ENCODE measurements around the gene RAB11FIP3. TPM values are rescaled to one million over a fixed set of nuclear protein-coding genes. Genes with fewer than 3 reads are reported as not detected.

Gene RAB11FIP3
- total RNA-seq, 4 donors from 2014 or later: 27.0 to 50.1 (median 34.8) TPM

- no peak for DNase-seq
- Histone ChIP-seq H3K27ac (peak overlapping the region; percentile 94 to 100 (median 98)), H3K36me3 (peaks cover 0 to 8% of the 10 kb centered on the region in 2 donors), H3K4me3 (peak overlapping the region; percentile 77 to 87 (median 83)), H3K9me3 (no peaks in the 10 kb centered on the region), H3K4me1 (peaks cover 26 to 39% of the 10 kb centered on the region in 2 donors), H3K27me3 (no peaks in the 10 kb centered on the region)
- intact Hi-C loops (cut with DNase I; ENCODE audit: low total_unique reads) (loop anchor here (2.0 kb wide), 2 partner anchors 101 to 111 kb away; partner anchors contain the start of genes METTL26 and RAB11FIP3), in situ Hi-C loops (cut with MboI; ENCODE audit: low sequenced_read_pairs in 4 of 4) (no loop called here)
- no peak for ATAC-seq
- TF ChIP-seq CTCF (IDR thresholded peaks at IDR 0.05 in 4 of 5, conservative IDR thresholded peaks at IDR 0.05 in 1 of 5) (no peak), POLR2A (IDR thresholded peaks at IDR 0.05) (no peak)
Measured at GRCh38 chr16:525520-526180, 100.2 kb downstream of the RAB11FIP3 start.

GRCh38 chr16:526181-527014 lies 100.9 kb downstream of the RAB11FIP3 start:
- TF ChIP-seq POLR2A (IDR thresholded peaks at IDR 0.05): no peak
- TF ChIP-seq CTCF (IDR thresholded peaks at IDR 0.05 in 4 of 5, conservative IDR thresholded peaks at IDR 0.05 in 1 of 5): no peak
- intact Hi-C loops (cut with DNase I; ENCODE audit: low total_unique reads) (loop anchor here (2.0 kb wide), 2 partner anchors 102 to 110 kb away; partner anchors contain the start of genes METTL26 and RAB11FIP3), in situ Hi-C loops (cut with MboI; ENCODE audit: low sequenced_read_pairs in 4 of 4) (no loop called here)
- Histone ChIP-seq H3K27ac (peak overlapping the region; percentile 94 to 100 (median 98)), H3K36me3 (peaks cover 0 to under 1% of the 10 kb centered on the region in 2 donors), H3K9me3 (no peaks in the 10 kb centered on the region), H3K27me3 (no peaks in the 10 kb centered on the region), H3K4me3 (peak overlapping the region; percentile 77 to 87 (median 83)), H3K4me1 (peaks cover 26 to 39% of the 10 kb centered on the region in 2 donors)
- ATAC-seq (peak; percentile 1 to 5), DNase-seq (peak in 1 of 2 donors; percentile 46)

GRCh38 chr16:527015-527903 lies 101.8 kb downstream of the RAB11FIP3 start, which contains the start of gene CAPN15:
TSS of gene CAPN15 (plus strand) at chr16:527712. CDS start at chr16:546839, 19,127 bp downstream.
- no peaks in the 10 kb centered on the region for H3K27me3 ChIP-seq
- intact Hi-C loops (cut with DNase I; ENCODE audit: low total_unique reads): loop anchor here (2.0 kb wide), 2 partner anchors 102 to 110 kb away; partner anchors contain the start of genes METTL26 and RAB11FIP3
- no peaks in the 10 kb centered on the region for H3K9me3 ChIP-seq
- H3K27ac ChIP-seq: peak within 1 kb of the TSS; percentile 94 to 100 (median 98)
- DNase-seq (peak; percentile 70 to 83), ATAC-seq (peak; percentile 82 to 83)
- H3K36me3 ChIP-seq: no peaks in the 10 kb centered on the region
- H3K4me1 ChIP-seq: peaks cover 32 to 42% of the 10 kb centered on the region in 2 donors
- H3K4me3 ChIP-seq: peak within 1 kb of the TSS; percentile 77 to 87 (median 83)
- in situ Hi-C loops (cut with MboI; ENCODE audit: low sequenced_read_pairs in 4 of 4): no loop called here
- TF ChIP-seq CTCF (IDR thresholded peaks at IDR 0.05 in 4 of 5, conservative IDR thresholded peaks at IDR 0.05 in 1 of 5) (peak; percentile 26 to 57 (median 40)), POLR2A (IDR thresholded peaks at IDR 0.05) (peak; percentile 93)

Measured in gastrocnemius medialis (tissue), 4 donors.